OCI-LY1 (cell line): ENCODE measurements around the gene CCDC187.

Experiments used
- H2AFZ ChIP-seq: fragments of 200-600 bp; sonication (generic), shearing (Covaris generic); 2 replicates; pipeline ENCODE4 v1.6.0; 2014; ENCODE audit warnings: antibody characterized with exemption, mild to moderate bottlenecking, low read length
- H3F3A ChIP-seq: fragments of 200-600 bp; sonication (generic), shearing (Covaris generic); 2 replicates; pipeline ENCODE4 v1.6.0; 2014; ENCODE audit warnings: mild to moderate bottlenecking, antibody characterized with exemption, low read length, moderate library complexity; ENCODE audit not compliant: insufficient read depth
- H3K27ac ChIP-seq: fragments of 200-600 bp; sonication (generic); 2 replicates; pipeline ENCODE4 v1.5.1; 2014; ENCODE audit warnings: low read length, mixed run types, mild to moderate bottlenecking, low read depth; ENCODE audit not compliant: poor library complexity, severe bottlenecking
- H3K27me3 ChIP-seq: fragments of 200-600 bp; sonication (generic); 2 replicates; pipeline ENCODE4 v1.6.0; 2014; ENCODE audit warnings: antibody characterized with exemption, mild to moderate bottlenecking, low read length, moderate library complexity; ENCODE audit not compliant: insufficient read depth
- H3K36me3 ChIP-seq: fragments of 200-600 bp; sonication (generic); 2 replicates; pipeline ENCODE4 v1.6.1; 2014; ENCODE audit warnings: mild to moderate bottlenecking, antibody characterized with exemption, low read length, moderate library complexity, mixed read lengths; ENCODE audit not compliant: insufficient read depth
- H3K4me1 ChIP-seq: fragments of 200-600 bp; sonication (generic); 2 replicates; pipeline ENCODE4 v1.5.1; 2014; ENCODE audit warnings: mild to moderate bottlenecking, low read length, moderate library complexity; ENCODE audit not compliant: insufficient read depth, severe bottlenecking
- H3K4me2 ChIP-seq: fragments of 200-600 bp; sonication (generic), shearing (Covaris generic); 2 replicates; pipeline ENCODE4 v1.6.1; 2014; ENCODE audit warnings: low read length
- H3K4me3 ChIP-seq: fragments of 200-600 bp; sonication (generic); 2 replicates; pipeline ENCODE4 v1.5.1; 2014; ENCODE audit warnings: low read length, low read depth, mild to moderate bottlenecking, mixed read lengths; ENCODE audit not compliant: poor library complexity, severe bottlenecking
- H3K79me2 ChIP-seq: fragments of 200-600 bp; shearing (Covaris generic); 2 replicates; pipeline ENCODE4 v1.6.1; 2016; ENCODE audit warnings: mixed run types, low read length, mixed read lengths; ENCODE audit not compliant: insufficient read depth
- H3K9ac ChIP-seq: fragments of 200-600 bp; sonication (generic), shearing (Covaris generic); 2 replicates; pipeline ENCODE4 v1.6.1; 2014; ENCODE audit warnings: mild to moderate bottlenecking, low read length, mixed read lengths
- H3K9me2 ChIP-seq: fragments of 200-600 bp; sonication (generic), shearing (Covaris generic); 2 replicates; pipeline ENCODE4 v1.6.1; 2014; ENCODE audit warnings: low read depth, mild to moderate bottlenecking, low read length, mixed read lengths
- H3K9me3 ChIP-seq: fragments of 200-600 bp; shearing (Covaris generic); 2 replicates; pipeline ENCODE4 v1.6.1; 2014; ENCODE audit warnings: low read length, mixed read lengths
- H4K20me1 ChIP-seq: fragments of 200-600 bp; sonication (generic), shearing (Covaris generic); 2 replicates; pipeline ENCODE4 v1.6.0; 2016; ENCODE audit warnings: mild to moderate bottlenecking, low read length; ENCODE audit not compliant: insufficient read depth
- EZH2 ChIP-seq: fragments of 200-600 bp; sonication (generic), shearing (Covaris generic); IDR thresholded peaks from 2 replicates; pipeline ENCODE4 v1.8.0; 2017; ENCODE audit warnings: borderline replicate concordance, mixed run types, mild to moderate bottlenecking, antibody characterized with exemption, low read length, moderate library complexity, mixed read lengths
- TF ChIP-seq, protein P1 (sequence below): fragments of 200-600 bp; sonication (generic), shearing (Covaris generic); IDR thresholded peaks from 2 replicates; pipeline ENCODE4 v1.5.1; 2017; ENCODE audit warnings: mild to moderate bottlenecking, antibody characterized with exemption, low read length, moderate library complexity, mixed read lengths

The CCDC187 gene

GRCh38 chr9:136286987-136287379 lies 16.9 kb downstream of the CCDC187 start:
- Histone ChIP-seq H3K4me3 (no peak overlapping the region), H4K20me1 (no peaks in the 10 kb centered on the region), H3K27me3 (0 out of 2 replicates have a peak, but pooled peaks cover 13% of the 10 kb centered on the region), H3K9me2 (no peaks in the 10 kb centered on the region), H3K79me2 (no peaks in the 10 kb centered on the region), H2AFZ (no peak overlapping the region), H3K4me1 (peaks cover 3% of the 10 kb centered on the region), H3K36me3 (no peaks in the 10 kb centered on the region), H3F3A (no peaks in the 10 kb centered on the region), H3K4me2 (no peak overlapping the region), H3K27ac (no peak overlapping the region), H3K9ac (no peak overlapping the region), H3K9me3 (no peaks in the 10 kb centered on the region)
- no peak for TF ChIP-seq EZH2
- TF ChIP-seq, protein P1, sequence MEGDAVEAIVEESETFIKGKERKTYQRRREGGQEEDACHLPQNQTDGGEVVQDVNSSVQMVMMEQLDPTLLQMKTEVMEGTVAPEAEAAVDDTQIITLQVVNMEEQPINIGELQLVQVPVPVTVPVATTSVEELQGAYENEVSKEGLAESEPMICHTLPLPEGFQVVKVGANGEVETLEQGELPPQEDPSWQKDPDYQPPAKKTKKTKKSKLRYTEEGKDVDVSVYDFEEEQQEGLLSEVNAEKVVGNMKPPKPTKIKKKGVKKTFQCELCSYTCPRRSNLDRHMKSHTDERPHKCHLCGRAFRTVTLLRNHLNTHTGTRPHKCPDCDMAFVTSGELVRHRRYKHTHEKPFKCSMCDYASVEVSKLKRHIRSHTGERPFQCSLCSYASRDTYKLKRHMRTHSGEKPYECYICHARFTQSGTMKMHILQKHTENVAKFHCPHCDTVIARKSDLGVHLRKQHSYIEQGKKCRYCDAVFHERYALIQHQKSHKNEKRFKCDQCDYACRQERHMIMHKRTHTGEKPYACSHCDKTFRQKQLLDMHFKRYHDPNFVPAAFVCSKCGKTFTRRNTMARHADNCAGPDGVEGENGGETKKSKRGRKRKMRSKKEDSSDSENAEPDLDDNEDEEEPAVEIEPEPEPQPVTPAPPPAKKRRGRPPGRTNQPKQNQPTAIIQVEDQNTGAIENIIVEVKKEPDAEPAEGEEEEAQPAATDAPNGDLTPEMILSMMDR, result no peak

- TF ChIP-seq, protein P1, result no peak
- no peak for TF ChIP-seq EZH2
- Histone ChIP-seq H3K4me1 (peaks cover 3% of the 10 kb centered on the region), H3K9me2 (no peaks in the 10 kb centered on the region)
These were observed 17.4 kb downstream of the CCDC187 start for GRCh38 chr9:136286359-136286986.

DNA sequence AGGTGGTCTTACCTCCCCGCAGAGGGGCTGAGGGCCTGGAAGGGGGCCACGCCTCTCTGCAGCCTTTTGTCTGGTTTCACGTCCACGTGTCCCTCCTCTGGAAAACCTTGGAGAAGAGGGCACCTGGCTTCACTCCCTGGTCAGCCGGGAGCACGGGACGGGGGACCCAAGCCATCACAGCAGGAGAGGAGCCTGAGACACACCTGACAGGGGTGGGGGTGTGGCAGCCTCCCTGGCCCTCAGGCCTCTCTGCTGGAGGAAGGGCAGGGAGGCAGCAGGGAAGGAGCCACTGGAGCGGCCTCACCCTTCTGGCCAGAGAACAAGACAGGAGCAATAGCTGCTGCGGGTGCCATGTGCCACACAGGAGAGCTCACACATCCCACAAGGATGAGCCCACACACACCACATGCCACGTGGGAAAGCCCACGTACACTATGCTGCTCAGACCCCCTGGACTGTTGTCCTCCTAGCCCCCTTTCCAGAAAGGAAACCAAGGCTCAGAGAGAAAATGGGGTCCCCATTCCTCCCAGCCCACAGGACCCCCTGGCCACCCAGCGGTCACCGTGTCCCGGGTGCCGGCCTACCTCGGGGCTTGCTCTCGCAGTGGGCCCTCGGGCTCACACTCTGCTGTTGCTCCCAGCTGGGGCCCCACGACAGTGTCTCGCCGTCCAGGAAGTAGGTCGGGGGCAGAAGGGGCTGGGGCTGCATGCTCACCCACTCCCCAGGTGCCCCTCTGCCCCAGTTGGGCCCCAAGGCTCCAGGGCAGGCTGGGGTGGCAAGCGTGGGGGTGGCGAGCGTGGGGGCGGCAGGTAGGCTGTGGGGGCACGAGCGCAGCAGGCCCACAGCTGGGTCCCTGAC lies 18.2 kb downstream of the CCDC187 start:
- no peak overlapping the region for H3K27ac ChIP-seq
- H4K20me1 ChIP-seq, result no peaks in the 10 kb centered on the region
- H3K79me2 ChIP-seq, result no peaks in the 10 kb centered on the region
- peaks cover 3% of the 10 kb centered on the region for H3K4me1 ChIP-seq
- no peak overlapping the region for H3K9ac ChIP-seq
- H3K9me2 ChIP-seq, result no peaks in the 10 kb centered on the region
- no peaks in the 10 kb centered on the region for H3F3A ChIP-seq
- H2AFZ ChIP-seq, result no peak overlapping the region
- H3K4me2 ChIP-seq, result no peak overlapping the region
- no peaks in the 10 kb centered on the region for H3K9me3 ChIP-seq
- no peaks in the 10 kb centered on the region for H3K36me3 ChIP-seq
- no peak for TF ChIP-seq EZH2
- TF ChIP-seq, protein P1, result no peak
- H3K27me3 ChIP-seq, result 0 out of 2 replicates have a peak, but pooled peaks cover 14% of the 10 kb centered on the region
- H3K4me3 ChIP-seq, result no peak overlapping the region

More at GRCh38 chr9:136286359-136286986, 17.4 kb downstream of the CCDC187 start:
- Histone ChIP-seq H3K27ac (no peak overlapping the region), H3K9ac (no peak overlapping the region), H3K27me3 (0 out of 2 replicates have a peak, but pooled peaks cover 14% of the 10 kb centered on the region), H2AFZ (no peak overlapping the region), H3K9me3 (no peaks in the 10 kb centered on the region), H3K4me3 (no peak overlapping the region), H3F3A (no peaks in the 10 kb centered on the region), H3K4me2 (no peak overlapping the region), H3K79me2 (no peaks in the 10 kb centered on the region), H3K36me3 (no peaks in the 10 kb centered on the region), H4K20me1 (no peaks in the 10 kb centered on the region)
